ENCODE measurements around the gene TMEM14A.

TMEM14A gene, protein sequence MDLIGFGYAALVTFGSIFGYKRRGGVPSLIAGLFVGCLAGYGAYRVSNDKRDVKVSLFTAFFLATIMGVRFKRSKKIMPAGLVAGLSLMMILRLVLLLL

GRCh38 chr6:52670502-52671409, at the start of gene TMEM14A:
TSS of gene TMEM14A (plus strand) at chr6:52671113. CDS start at chr6:52677103, 5,990 bp downstream.
- Mint-ChIP-seq H3K36me3 (ENCODE audit: low read depth) (peaks cover 25% of the 10 kb centered on the region), H3K27me3 (ENCODE audit: low read depth, poor library complexity) (peaks cover 3% of the 10 kb centered on the region), H3K27ac (no peak within 1 kb of the TSS), H3K9me3 (no peaks in the 10 kb centered on the region), H3K4me3 (peak within 1 kb of the TSS; percentile 91), H3K4me1 (peaks cover 24% of the 10 kb centered on the region)
- TF ChIP-seq CTCF (IDR thresholded peaks at IDR 0.05), result no peak
- DNase-seq, result peak; percentile 98

DNA sequence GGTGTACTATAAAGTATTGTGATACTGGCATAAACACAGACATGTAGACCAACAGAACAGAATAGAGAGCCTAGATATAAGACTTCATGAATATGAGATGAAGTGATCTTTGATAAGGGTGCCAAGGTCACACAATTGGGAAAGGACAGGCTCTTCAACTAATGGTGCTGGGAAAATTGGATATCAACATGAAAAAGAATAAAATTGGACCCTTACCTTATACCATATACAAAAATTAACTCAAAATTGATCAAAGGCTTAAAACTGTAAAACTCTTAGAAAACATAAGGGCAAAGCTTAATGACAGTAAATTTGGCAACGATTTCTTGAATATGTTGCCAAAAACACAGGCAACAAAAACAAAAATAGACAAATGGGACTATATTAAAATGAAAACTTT, 49.3 kb upstream of the TMEM14A start:
- H3K4me3 Mint-ChIP-seq, result no peak overlapping the region
- no peaks in the 10 kb centered on the region for H3K36me3 Mint-ChIP-seq (ENCODE audit: low read depth)
- no peaks in the 10 kb centered on the region for H3K9me3 Mint-ChIP-seq
- H3K27me3 Mint-ChIP-seq (ENCODE audit: low read depth, poor library complexity), result peaks cover 3% of the 10 kb centered on the region
- H3K4me1 Mint-ChIP-seq, result peaks cover 12% of the 10 kb centered on the region
- no peak overlapping the region for H3K27ac Mint-ChIP-seq
- DNase-seq, result no peak
- no peak for TF ChIP-seq CTCF (IDR thresholded peaks at IDR 0.05)

- Mint-ChIP-seq H3K27me3 (ENCODE audit: low read depth, poor library complexity) (peaks cover 3% of the 10 kb centered on the region), H3K4me3 (no peak overlapping the region), H3K36me3 (ENCODE audit: low read depth) (no peaks in the 10 kb centered on the region), H3K27ac (no peak overlapping the region), H3K9me3 (no peaks in the 10 kb centered on the region), H3K4me1 (peaks cover 5% of the 10 kb centered on the region)
- no peak for DNase-seq
- no peak for TF ChIP-seq CTCF (IDR thresholded peaks at IDR 0.05)
Observed at GRCh38 chr6:52622810-52623209, 48.1 kb upstream of the TMEM14A start.

DNA sequence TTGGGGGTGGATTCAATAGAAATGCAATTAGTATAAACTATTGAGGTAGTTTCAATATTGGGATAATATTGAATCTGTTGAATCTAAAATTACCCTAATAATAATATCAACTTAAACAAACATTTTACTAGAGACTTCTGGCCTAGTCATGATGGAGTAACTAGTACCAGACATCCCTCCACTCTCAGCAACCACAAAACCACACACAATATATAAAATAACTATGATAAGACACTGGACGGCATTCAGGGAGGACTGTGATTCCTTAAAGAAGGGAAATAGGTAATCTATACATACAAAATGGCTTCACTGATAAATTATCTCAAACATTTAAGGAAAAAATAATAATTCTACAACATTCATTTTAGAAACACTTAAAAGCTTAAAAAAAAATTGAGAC, 38.9 kb upstream of the TMEM14A start:
- H3K27ac Mint-ChIP-seq, result no peak overlapping the region
- H3K9me3 Mint-ChIP-seq, result no peaks in the 10 kb centered on the region
- TF ChIP-seq CTCF (IDR thresholded peaks at IDR 0.05), result no peak
- no peaks in the 10 kb centered on the region for H3K27me3 Mint-ChIP-seq (ENCODE audit: low read depth, poor library complexity)
- peaks cover 15% of the 10 kb centered on the region for H3K4me1 Mint-ChIP-seq
- H3K4me3 Mint-ChIP-seq, result no peak overlapping the region
- no peak for DNase-seq
- H3K36me3 Mint-ChIP-seq (ENCODE audit: low read depth), result no peaks in the 10 kb centered on the region

DNA sequence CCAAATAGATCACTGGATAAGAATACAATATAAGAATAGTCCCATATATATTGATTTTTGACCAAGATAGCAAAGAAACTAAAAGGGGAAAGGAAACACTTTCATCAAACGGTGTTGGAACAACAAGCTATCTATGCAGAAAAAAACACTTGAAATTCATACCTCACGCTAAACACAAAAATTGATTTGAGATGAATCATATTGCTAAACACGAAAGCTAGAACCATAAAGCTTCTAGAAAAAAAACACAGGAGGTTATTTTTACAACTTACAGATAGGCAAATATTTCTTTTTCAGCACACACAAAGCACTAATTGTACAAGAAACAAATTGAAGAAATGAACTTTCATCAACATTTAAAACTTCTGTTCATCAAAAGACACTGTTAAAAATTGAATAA, 36.7 kb upstream of the TMEM14A start:
- TF ChIP-seq CTCF (IDR thresholded peaks at IDR 0.05), result no peak
- no peak overlapping the region for H3K27ac Mint-ChIP-seq
- no peak overlapping the region for H3K4me3 Mint-ChIP-seq
- no peaks in the 10 kb centered on the region for H3K36me3 Mint-ChIP-seq (ENCODE audit: low read depth)
- no peak for DNase-seq
- H3K27me3 Mint-ChIP-seq (ENCODE audit: low read depth, poor library complexity), result no peaks in the 10 kb centered on the region
- peaks cover 15% of the 10 kb centered on the region for H3K4me1 Mint-ChIP-seq
- H3K9me3 Mint-ChIP-seq, result no peaks in the 10 kb centered on the region

Measured in nephron progenitor cell (in vitro differentiated cells).